GM19468 (cell line): ENCODE data around the gene STK11IP.
A peak's percentile ranks its signal among the peaks of the same experiment; 100 is the strongest.
"Not testable (repeated sequence)": the region's sequence is repeated elsewhere in the genome, so short reads cannot be mapped to it uniquely, and the experiment has no call there.

Experiments used
- ATAC-seq: cut with Tn5 transposase; IDR thresholded peaks from one replicate; pipeline ENCODE4 v1.9.1; 2021; ENCODE audit warnings: mild to moderate bottlenecking, moderate library complexity, moderate number of reproducible peaks; ENCODE audit not compliant: unreplicated experiment; ENCODE audit errors: extremely low read depth

STK11IP gene

GRCh38 chr2:219643084-219643473 lies 45.4 kb downstream of the STK11IP start:
- ATAC-seq, result no peak

GRCh38 chr2:219643788-219644398 lies 46.2 kb downstream of the STK11IP start:
- ATAC-seq, result no peak

DNA sequence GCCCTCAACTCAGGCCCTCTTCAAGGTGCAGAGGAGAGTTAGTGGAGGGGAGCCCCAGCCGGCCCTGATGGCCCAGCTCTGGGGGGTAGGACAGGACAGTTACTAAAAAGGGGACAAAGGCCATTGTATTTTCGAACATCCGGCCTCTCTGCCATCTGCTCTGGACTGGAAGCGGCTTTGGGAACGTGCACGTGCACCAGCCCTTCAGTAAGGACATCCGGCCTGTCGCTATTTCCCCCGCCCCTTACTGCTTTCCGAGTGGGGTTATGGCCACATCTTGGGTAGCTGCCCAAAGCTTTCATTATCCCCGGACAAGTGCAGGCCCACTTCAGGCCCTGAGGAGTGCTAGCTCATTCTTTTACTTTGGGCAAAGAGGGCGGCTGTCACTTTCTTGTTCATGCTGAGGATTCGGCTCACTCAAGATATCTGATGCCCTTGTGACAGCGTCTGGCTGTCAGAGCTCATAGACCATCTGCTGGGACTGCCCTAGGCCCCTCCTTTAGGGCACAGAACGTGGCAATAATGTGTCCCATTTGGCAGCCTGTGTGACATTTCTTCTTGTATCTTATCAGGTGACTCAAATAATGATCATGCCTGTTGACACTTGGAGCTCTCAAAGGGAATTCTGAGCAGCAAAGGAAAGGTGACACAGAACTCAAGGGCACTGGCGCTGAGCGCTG lies 47.3 kb downstream of the STK11IP start:
- no peak for ATAC-seq

DNA sequence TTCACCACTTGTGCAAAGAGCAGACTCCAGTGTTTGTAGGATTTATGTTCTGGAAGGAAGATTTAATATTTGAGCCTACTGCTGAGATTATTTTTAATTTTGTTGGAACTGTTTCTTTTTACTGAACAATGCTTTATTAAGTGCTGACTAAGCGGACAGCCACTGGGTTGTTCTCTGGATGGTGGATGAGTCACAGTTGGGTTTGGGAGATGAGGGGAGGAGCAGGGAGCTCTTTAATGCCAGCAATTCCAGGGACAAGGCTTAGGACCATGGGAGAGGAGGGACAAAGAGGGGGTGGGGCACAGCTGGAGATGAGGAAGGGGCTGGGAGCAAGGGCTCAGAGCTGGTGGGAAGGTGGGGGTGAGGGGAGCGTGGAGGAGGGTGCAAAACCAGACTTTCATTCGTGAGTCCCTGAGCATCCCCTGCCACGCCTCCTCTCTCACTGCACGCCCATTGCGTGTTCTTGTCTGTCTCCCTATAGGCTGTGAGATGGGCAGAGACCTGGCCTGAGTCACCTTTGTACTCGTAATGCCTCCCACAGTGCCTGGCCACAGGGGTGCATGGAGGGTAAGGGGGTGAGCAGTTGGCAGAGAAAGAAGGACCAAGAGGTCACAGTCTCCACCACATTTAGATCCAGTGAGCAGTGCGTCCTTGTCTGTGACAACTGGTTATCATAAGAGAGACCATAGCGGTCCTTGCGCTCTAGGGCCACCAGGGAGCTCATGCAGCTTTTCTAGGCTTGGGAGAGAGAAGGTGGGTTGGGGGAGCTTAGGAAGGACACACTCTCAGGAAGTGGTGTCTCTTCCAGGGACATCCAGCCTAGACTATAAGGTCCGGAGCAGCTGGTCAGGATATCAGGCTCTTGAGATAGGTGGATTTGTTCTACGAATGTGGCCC lies 48.2 kb downstream of the STK11IP start:
- no peak for ATAC-seq

DNA sequence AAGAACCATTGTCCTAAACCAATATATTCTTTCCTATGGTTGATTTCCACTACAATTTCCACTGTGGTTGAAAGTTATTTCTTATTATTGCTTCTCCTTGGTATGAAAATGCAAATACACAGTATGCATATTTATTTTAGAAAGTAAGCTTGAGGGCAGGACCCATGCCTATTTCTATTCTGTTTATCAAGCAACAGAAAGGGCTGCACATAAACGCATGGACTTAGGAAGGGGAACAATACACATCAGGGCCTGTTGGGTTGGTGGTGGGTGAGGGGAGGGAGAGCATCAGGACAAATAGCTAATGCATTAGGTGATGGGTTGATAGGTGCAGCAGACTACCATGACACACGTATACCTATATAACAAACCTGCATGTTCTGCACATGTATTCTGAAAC lies 50.5 kb downstream of the STK11IP start:
- no peak for ATAC-seq

GRCh38 chr2:219648963-219649362 lies 51.3 kb downstream of the STK11IP start:
- no peak for ATAC-seq

DNA sequence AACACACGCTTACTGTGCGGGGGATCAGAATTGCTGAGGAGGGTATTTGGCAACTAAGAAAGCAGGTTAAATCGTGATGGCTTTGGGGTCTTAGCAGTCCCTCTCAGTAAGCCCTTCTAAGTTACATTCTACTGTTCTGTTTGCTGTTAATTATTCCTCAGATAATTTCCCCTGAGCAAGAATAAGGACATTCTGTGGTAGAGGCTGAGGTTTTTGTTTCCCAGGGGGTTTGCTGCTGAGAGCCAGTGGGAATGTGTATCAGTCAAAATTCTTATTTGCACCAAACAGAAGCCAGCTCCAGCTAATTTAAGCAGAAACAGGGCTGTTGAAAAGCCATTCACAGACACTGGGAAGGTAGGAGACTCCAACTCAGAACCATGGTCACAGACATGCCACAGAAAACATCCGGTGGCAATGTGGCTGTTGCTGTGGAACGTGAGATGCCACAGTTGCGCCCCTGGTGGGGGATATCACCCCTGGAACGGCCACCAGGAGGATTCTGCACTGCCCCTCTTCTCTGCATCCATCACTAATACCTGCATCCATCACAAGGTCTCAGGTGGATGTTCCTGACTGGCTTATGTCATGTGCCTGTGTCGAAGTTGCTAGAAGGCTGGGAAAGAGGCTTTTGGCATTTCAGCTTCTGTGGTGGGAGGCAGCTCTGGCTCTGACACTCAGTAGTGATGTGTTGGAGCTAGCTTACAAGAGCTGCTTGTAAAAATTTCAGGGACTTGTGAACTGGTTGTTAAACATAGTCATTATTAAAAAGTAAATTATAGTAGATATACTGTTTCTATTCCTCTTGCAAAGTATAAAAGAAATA lies 53.0 kb downstream of the STK11IP start:
- no peak for ATAC-seq

- not testable (repeated sequence) for ATAC-seq
Observed at GRCh38 chr2:219651656-219652055, 54.0 kb downstream of the STK11IP start.

- no peak for ATAC-seq
Observed at GRCh38 chr2:219656526-219656925, 58.9 kb downstream of the STK11IP start.

- ATAC-seq, result no peak
Observed at GRCh38 chr2:219658196-219658846, 60.7 kb downstream of the STK11IP start.

DNA sequence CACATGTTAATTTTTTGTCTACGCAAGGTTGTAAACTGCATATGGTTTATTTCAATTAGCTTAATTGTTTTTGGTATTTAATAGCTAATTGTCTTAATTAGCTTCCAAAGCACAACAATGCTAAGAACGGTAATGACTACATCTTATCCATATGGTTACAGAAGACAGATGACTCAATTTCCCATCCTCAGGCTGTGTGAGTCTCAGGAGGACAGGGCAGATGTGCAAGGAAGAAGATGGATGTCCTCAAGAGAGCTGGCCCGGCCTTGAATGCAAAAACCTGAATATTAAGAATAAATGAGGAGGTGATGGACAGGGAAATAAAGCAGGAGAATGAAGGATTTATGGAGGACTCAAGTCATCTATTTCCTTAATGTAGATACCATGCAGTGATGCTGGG lies 61.2 kb downstream of the STK11IP start:
- ATAC-seq, result no peak

GRCh38 chr2:219661197-219661954 lies 63.7 kb downstream of the STK11IP start:
- peak; percentile 90 for ATAC-seq

DNA sequence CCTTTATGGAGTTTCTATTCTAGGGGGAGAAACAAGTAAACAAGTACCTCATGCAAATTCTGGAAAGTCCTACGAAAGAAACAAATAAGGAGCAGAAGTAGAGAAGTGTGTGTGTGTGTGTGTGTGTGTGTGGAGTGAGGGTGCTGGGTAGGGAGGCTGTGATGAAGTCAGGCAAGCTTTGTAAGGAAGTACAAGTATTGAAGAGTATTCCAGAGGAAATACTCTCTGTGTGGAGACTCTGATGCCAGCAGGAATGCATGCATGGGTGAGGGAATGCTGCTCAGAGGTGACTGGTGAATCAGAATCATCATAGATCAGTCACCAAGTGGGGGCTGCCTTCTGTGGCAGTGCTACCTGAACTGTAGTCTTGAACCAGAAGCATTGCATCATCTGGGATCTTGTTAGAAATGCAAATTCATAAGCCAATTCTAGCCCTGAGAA lies 64.3 kb downstream of the STK11IP start:
- no peak for ATAC-seq

- no peak for ATAC-seq
Observed at GRCh38 chr2:219662566-219662965, 64.9 kb downstream of the STK11IP start.

GRCh38 chr2:219663116-219663762 lies 65.6 kb downstream of the STK11IP start:
- ATAC-seq, result no peak

- no peak for ATAC-seq
Observed at GRCh38 chr2:219664041-219664440, 66.4 kb downstream of the STK11IP start.

- ATAC-seq, result no peak
Observed at GRCh38 chr2:219664944-219665343, 67.3 kb downstream of the STK11IP start.

GRCh38 chr2:219665926-219666325 lies 68.3 kb downstream of the STK11IP start:
- no peak for ATAC-seq
